Stimulated activated CD4-positive, alpha-beta T cell treated with anti-CD3 and anti-CD28 coated beads, Interleukin-15, amount 100 ng/mL, for 1 hour (primary cell): ENCODE data around the gene ZNF560.
A peak's percentile ranks its signal among the peaks of the same experiment; 100 is the strongest.

Experiments used
- DNase-seq, 2 donors: peaks; one replicate each; pipeline ENCODE4 v3.0.0-alpha.2; 2020; ENCODE audit warnings: low read depth in 1 of 2, low spot score in 1 of 2

ZNF560 gene

GRCh38 chr19:9436358-9436757 is 62.1 kb downstream of the ZNF560 start:
- DNase-seq = no peak

- DNase-seq = peak; percentile 77 to 85
These were observed 62.8 kb downstream of the ZNF560 start, which contains the start of gene ZNF266 for GRCh38 chr19:9435279-9436268. Gene ZNF266, minus strand, starts transcription at chr19:9435573. Its CDS starts 15,484 bp downstream, at chr19:9420089.

- DNase-seq = peak in 1 of 2 donors; percentile 10
These were observed 66.9 kb downstream of the ZNF560 start for GRCh38 chr19:9431475-9431874.

- DNase-seq = no peak
These were observed 68.0 kb downstream of the ZNF560 start for GRCh38 chr19:9430444-9430843.

- no peak for DNase-seq
These were observed 70.5 kb downstream of the ZNF560 start for GRCh38 chr19:9427941-9428340.
